HG03378 (cell line): ENCODE results near the gene RXRB.
"Not testable (repeated sequence)": the region's sequence is repeated elsewhere in the genome, so short reads cannot be mapped to it uniquely, and the experiment has no call there.

Experiments used
- ATAC-seq: cut with Tn5 transposase; IDR thresholded peaks from one replicate; pipeline ENCODE4 v1.9.1; 2021; ENCODE audit warnings: mild to moderate bottlenecking, moderate library complexity; ENCODE audit not compliant: unreplicated experiment

RXRB gene

GRCh38 chr6:33200219-33201146 lies at the start of gene RXRB, which contains the start of gene SLC39A7:
Gene RXRB (minus strand): TSS chr6:33200665. CDS start chr6:33200476, 189 bp downstream.
Gene SLC39A7 (plus strand): TSS chr6:33200867. CDS start chr6:33201246, 379 bp downstream.
- ATAC-seq, result peak; percentile 56

- ATAC-seq, result no peak
Measured at GRCh38 chr6:33249732-33250630, 49.5 kb upstream of the RXRB start.

GRCh38 chr6:33248932-33249731 lies 48.7 kb upstream of the RXRB start:
- peak; percentile 77 for ATAC-seq

GRCh38 chr6:33248643-33248931 lies 48.1 kb upstream of the RXRB start:
- ATAC-seq, result no peak

GRCh38 chr6:33247977-33248642 lies 47.6 kb upstream of the RXRB start:
- peak; percentile 47 for ATAC-seq

- ATAC-seq, result no peak
Measured at GRCh38 chr6:33243476-33243875, 43.0 kb upstream of the RXRB start.

GRCh38 chr6:33241968-33242367 lies 41.5 kb upstream of the RXRB start:
- no peak for ATAC-seq

- no peak for ATAC-seq
Measured at GRCh38 chr6:33237741-33238140, 37.3 kb upstream of the RXRB start.

GRCh38 chr6:33236852-33237251 lies 36.4 kb upstream of the RXRB start:
- ATAC-seq, result no peak

GRCh38 chr6:33236328-33236727 lies 35.9 kb upstream of the RXRB start:
- no peak for ATAC-seq

- ATAC-seq, result no peak
Measured at GRCh38 chr6:33235221-33235634, 34.8 kb upstream of the RXRB start.

GRCh38 chr6:33226503-33227120 lies 26.1 kb upstream of the RXRB start:
- ATAC-seq, result not testable (repeated sequence)

GRCh38 chr6:33217681-33218080 lies 17.2 kb upstream of the RXRB start:
- ATAC-seq, result no peak

- no peak for ATAC-seq
Measured at GRCh38 chr6:33217246-33217645, 16.8 kb upstream of the RXRB start.

GRCh38 chr6:33216117-33216649 lies 15.7 kb upstream of the RXRB start:
- no peak for ATAC-seq

GRCh38 chr6:33215271-33216116 lies 15.0 kb upstream of the RXRB start:
- no peak for ATAC-seq

GRCh38 chr6:33213989-33214335 lies 13.5 kb upstream of the RXRB start:
- ATAC-seq, result no peak

- no peak for ATAC-seq
Measured at GRCh38 chr6:33213166-33213988, 12.9 kb upstream of the RXRB start.
